Activated CD4-positive, alpha-beta T cell treated with anti-CD3 and anti-CD28 coated beads, Interleukin-2, amount 50 U/mL, for 24 hours (primary cell): ENCODE measurements around the gene WNT7A.

ENCODE experiments used
- DNase-seq, 2 donors: peaks; one replicate each; pipeline ENCODE4 v3.0.0-alpha.2; 2020; ENCODE audit warnings: low read depth in 1 of 2, low spot score in 1 of 2

WNT7A gene

GRCh38 chr3:13798401-13798800 lies 81.5 kb downstream of the WNT7A start:
- DNase-seq: no peak

GRCh38 chr3:13796701-13797460 lies 83.0 kb downstream of the WNT7A start:
- DNase-seq: no peak

GRCh38 chr3:13795816-13796215 lies 84.1 kb downstream of the WNT7A start:
- no peak for DNase-seq

- DNase-seq: no peak
Observed at GRCh38 chr3:13794322-13794721, 85.5 kb downstream of the WNT7A start.

GRCh38 chr3:13793451-13793850 lies 86.4 kb downstream of the WNT7A start:
- no peak for DNase-seq

GRCh38 chr3:13792512-13793371 lies 87.1 kb downstream of the WNT7A start:
- no peak for DNase-seq

- no peak for DNase-seq
Observed at GRCh38 chr3:13792051-13792490, 87.8 kb downstream of the WNT7A start.

- no peak for DNase-seq
Observed at GRCh38 chr3:13791198-13792050, 88.4 kb downstream of the WNT7A start.

- DNase-seq: no peak
Observed at GRCh38 chr3:13790376-13791197, 89.3 kb downstream of the WNT7A start.

- DNase-seq: no peak
Observed at GRCh38 chr3:13788522-13789424, 91.1 kb downstream of the WNT7A start.

- DNase-seq: no peak
Observed at GRCh38 chr3:13787533-13788132, 92.2 kb downstream of the WNT7A start.

- DNase-seq: no peak
Observed at GRCh38 chr3:13786811-13787210, 93.1 kb downstream of the WNT7A start.

GRCh38 chr3:13785853-13786436 lies 93.9 kb downstream of the WNT7A start:
- no peak for DNase-seq

GRCh38 chr3:13785351-13785750 lies 94.5 kb downstream of the WNT7A start:
- no peak for DNase-seq

GRCh38 chr3:13783476-13783875 lies 96.4 kb downstream of the WNT7A start:
- no peak for DNase-seq

- no peak for DNase-seq
Observed at GRCh38 chr3:13782501-13782900, 97.4 kb downstream of the WNT7A start.

GRCh38 chr3:13781417-13781816 lies 98.5 kb downstream of the WNT7A start:
- no peak for DNase-seq

GRCh38 chr3:13780432-13781176 lies 99.3 kb downstream of the WNT7A start:
- DNase-seq: no peak
